Measurements from ENCODE around the gene USP35. TPM values are rescaled to one million over a fixed set of nuclear protein-coding genes. Genes with fewer than 3 reads are reported as not detected.

USP35 gene
- polyA plus RNA-seq, 1 of the 3 experiments (the other 2 are of a cell fraction), result 8.4 TPM

- ChIA-PET CTCF (interaction anchor here (0.8 to 1.2 kb wide), 4 partner anchors 9 to 167 kb away, joined by 3 to 5 read pairs (median 4); no protein-coding TSS in a partner anchor), POLR2A (interaction anchor here (1.5 kb wide), 1 partner anchor 11 kb away, joined by 5 read pairs; no protein-coding TSS in a partner anchor)
- TF ChIP-seq YY1 (IDR thresholded peaks at IDR 0.05; ENCODE audit: low read depth) (no peak), POLR2AphosphoS5 (IDR thresholded peaks at IDR 0.05; ENCODE audit: low read depth, low read length) (no peak), FOXJ3 (CRISPR knock-in tag; IDR thresholded peaks at IDR 0.05) (no peak), GABPA (IDR thresholded peaks at IDR 0.05; ENCODE audit: low read depth) (no peak), TEAD4 (IDR thresholded peaks at IDR 0.05; ENCODE audit: borderline replicate concordance, insufficient read depth) (no peak), MAX (IDR thresholded peaks at IDR 0.05; ENCODE audit: low read depth) (no peak), USF1 (IDR thresholded peaks at IDR 0.05; ENCODE audit: borderline replicate concordance, low read depth) (no peak), SIN3A (IDR thresholded peaks at IDR 0.05; ENCODE audit: borderline replicate concordance, low read depth, low read length) (no peak), SMC3 (IDR thresholded peaks at IDR 0.05; ENCODE audit: low read depth, low read length) (no peak), EZH2phosphoT487 (IDR thresholded peaks at IDR 0.05; ENCODE audit: borderline replicate concordance, low read depth) (no peak), GATA2 (CRISPR knock-in tag; IDR thresholded peaks at IDR 0.05) (no peak), USF2 (IDR thresholded peaks at IDR 0.05; ENCODE audit: borderline replicate concordance, low read depth, low read length) (no peak), RFX5 (IDR thresholded peaks at IDR 0.05; ENCODE audit: low read length) (no peak), CHD2 (IDR thresholded peaks at IDR 0.05; ENCODE audit: low read length, partially characterized antibody) (no peak)
- H4K20me1 ChIP-seq (ENCODE audit: insufficient read depth), result no peaks in the 10 kb centered on the region
- H3K27me3 ChIP-seq (ENCODE audit: insufficient read depth), result no peaks in the 10 kb centered on the region
- H3F3A ChIP-seq (replicated peaks; ENCODE audit: insufficient read depth), result peaks cover 3% of the 10 kb centered on the region
- no peaks in the 10 kb centered on the region for H3K9me3 ChIP-seq
- 71% methylated on average over 1 of the region's 1 CpG for WGBS (ENCODE audit: low lambda C conversion rate)
- no peak overlapping the region for H2AFZ ChIP-seq (ENCODE audit: low read depth)
- peaks cover 11 to 24% of the 10 kb centered on the region in 2 experiments for H3K36me3 ChIP-seq (replicated peaks in 1 of 2; ENCODE audit: control insufficient read depth in 1 of 2, insufficient read depth in 2 of 2, low read length in 1 of 2)
- H3K27ac ChIP-seq (ENCODE audit: low read depth in 2 of 2, low read length in 1 of 2), result peak overlapping the region in 1 of 2 experiments; percentile 35; a peak in 1 of 4 replicates
- H3K9ac ChIP-seq, result no peak overlapping the region
- H3K4me3 ChIP-seq (ENCODE audit: low read depth in 2 of 2, low read length in 1 of 2), result no peak overlapping the region
- H3K79me2 ChIP-seq (ENCODE audit: insufficient read depth), result no peaks in the 10 kb centered on the region
- H3K9me2 ChIP-seq, result no peaks in the 10 kb centered on the region
- no peak for DNase-seq
- no peak overlapping the region for H3K4me2 ChIP-seq
- peaks cover 4 to 15% of the 10 kb centered on the region in 2 experiments; a peak in 2 of 4 replicates for H3K4me1 ChIP-seq (ENCODE audit: control insufficient read depth in 1 of 2, insufficient read depth in 2 of 2, low read depth in 1 of 2, low read length in 1 of 2)
Observed at GRCh38 chr11:78251083-78251775, 62.5 kb downstream of the USP35 start.

GRCh38 chr11:78253797-78254196 is 65.1 kb downstream of the USP35 start:
- H3K9ac ChIP-seq, result no peak overlapping the region
- H3K36me3 ChIP-seq (replicated peaks in 1 of 2; ENCODE audit: control insufficient read depth in 1 of 2, insufficient read depth in 2 of 2, low read length in 1 of 2), result peaks cover 10 to 11% of the 10 kb centered on the region in 2 experiments
- H3K4me1 ChIP-seq (ENCODE audit: control insufficient read depth in 1 of 2, insufficient read depth in 2 of 2, low read depth in 1 of 2, low read length in 1 of 2), result peaks cover 11 to 15% of the 10 kb centered on the region in 2 experiments; a peak in 2 of 4 replicates
- H3K4me2 ChIP-seq, result no peak overlapping the region
- no peaks in the 10 kb centered on the region for H3K79me2 ChIP-seq (ENCODE audit: insufficient read depth)
- TF ChIP-seq GATA2 (CRISPR knock-in tag; IDR thresholded peaks at IDR 0.05), result no peak
- TF ChIP-seq FOSL2 (IDR thresholded peaks at IDR 0.05; ENCODE audit: borderline replicate concordance, low read depth), result peak; percentile 32; the same call in 1 of the 2 replicates
- H2AFZ ChIP-seq (ENCODE audit: low read depth), result no peak overlapping the region
- CTCF ChIA-PET, result interaction anchor here (0.6 kb wide), 1 partner anchor 311 kb away, joined by 4 read pairs; no protein-coding TSS in a partner anchor
- no peaks in the 10 kb centered on the region for H4K20me1 ChIP-seq (ENCODE audit: insufficient read depth)
- POLR2A ChIA-PET, result no interaction called here
- no peak overlapping the region for H3K4me3 ChIP-seq (ENCODE audit: low read depth in 2 of 2, low read length in 1 of 2)
- H3K27ac ChIP-seq (ENCODE audit: low read depth in 2 of 2, low read length in 1 of 2), result no peak overlapping the region
- H3F3A ChIP-seq (replicated peaks; ENCODE audit: insufficient read depth), result no peaks in the 10 kb centered on the region
- no peaks in the 10 kb centered on the region for H3K9me2 ChIP-seq
- no peak for DNase-seq
- H3K9me3 ChIP-seq, result no peaks in the 10 kb centered on the region
- WGBS (ENCODE audit: low lambda C conversion rate), result 88% methylated on average over 4 of the region's 4 CpGs
- no peaks in the 10 kb centered on the region for H3K27me3 ChIP-seq (ENCODE audit: insufficient read depth)

Measured in SK-N-SH (cell line).